Mammary epithelial cell (primary cell): Measurements from ENCODE around the gene LMOD1.

ENCODE experiments used
- CTCF ChIP-seq, 2 donors: IDR thresholded peaks in 1 of 2; conservative IDR thresholded peaks in 1 of 2; 2 replicates each; pipeline ENCODE4 v1.5.1; 2011 to 2012; ENCODE audit warnings: inconsistent platforms in 2 of 2, low read length in 2 of 2, mild to moderate bottlenecking in 2 of 2, control low read depth in 1 of 2, low read depth in 1 of 2; ENCODE audit not compliant: insufficient read depth in 1 of 2; ENCODE audit errors: extremely low read depth in 1 of 2
- EZH2 ChIP-seq: IDR thresholded peaks from 2 replicates; pipeline ENCODE4 v1.6.1; 2012; ENCODE audit warnings: low read length, inconsistent platforms, borderline replicate concordance

- TF ChIP-seq CTCF (conservative IDR thresholded peaks at IDR 0.05 in 1 of 2, IDR thresholded peaks at IDR 0.05 in 1 of 2; ENCODE audit: extremely low read depth in 1 of 2, insufficient read depth in 1 of 2, low read depth in 1 of 2, low read length in 2 of 2), result no peak
- TF ChIP-seq EZH2, result no peak
These were observed 38.7 kb downstream of the LMOD1 start for GRCh38 chr1:201907621-201908020.
